CD4-positive, alpha-beta T cell (primary cell): ENCODE results near the gene AXIN1. TPM values are rescaled to one million over a fixed set of nuclear protein-coding genes. Genes with fewer than 3 reads are reported as not detected.

Experiments
- ATAC-seq: fragments of 200-7000 bp; cut with Tn5 transposase; one replicate; pipeline ENCODE4 v1.10.0; 2022; ENCODE audit warnings: mild to moderate bottlenecking; ENCODE audit not compliant: poor library complexity
- CTCF ChIA-PET: fragments of 350-600 bp; sonication (Branson Sonifier 250); formaldehyde crosslinking; loops from one replicate; lab custom pipeline; 2021; ENCODE audit warnings: antibody characterized with exemption, inconsistent platforms; lab: Charles Lee
- POLR2A ChIA-PET: fragments of 350-600 bp; sonication (Branson Sonifier 250); formaldehyde crosslinking; loops from one replicate; lab custom pipeline; 2021; ENCODE audit warnings: antibody characterized with exemption, inconsistent platforms; lab: Charles Lee
- DNase-seq, 14 experiments: peaks; one replicate each; pipeline ENCODE4 v3.0.0-alpha.2; 2013 to 2020; ENCODE audit warnings: mixed read lengths in 2 of 14
- H3K27ac ChIP-seq, 2 donors: one replicate each; pipeline versions ENCODE4 v1.5.1 to v1.7.0; 2013; ENCODE audit warnings: low read length in 2 of 2, low read depth in 1 of 2, mild to moderate bottlenecking in 1 of 2
- H3K27me3 ChIP-seq, 2 experiments: 1 replicate in 1 of 2; 2 replicates in 1 of 2; pipeline versions ENCODE4 v1.6.1 to v1.7.0; 2013; ENCODE audit warnings: low read length in 2 of 2, control low read depth in 1 of 2, mild to moderate bottlenecking in 1 of 2, moderate library complexity in 1 of 2; ENCODE audit not compliant: insufficient read depth in 2 of 2, control insufficient read depth in 1 of 2
- H3K36me3 ChIP-seq: one replicate; pipeline ENCODE4 v1.6.1; 2013; ENCODE audit warnings: low read length, control low read depth; ENCODE audit not compliant: insufficient read depth
- H3K4me1 ChIP-seq: one replicate; pipeline ENCODE4 v1.6.1; 2013; ENCODE audit warnings: low read length, control low read depth; ENCODE audit not compliant: insufficient read depth
- H3K4me3 ChIP-seq: one replicate; pipeline ENCODE4 v1.5.1; 2013; ENCODE audit warnings: mild to moderate bottlenecking, low read length, moderate library complexity
- H3K9me3 ChIP-seq, 2 experiments: 1 replicate in 1 of 2; 2 replicates in 1 of 2; pipeline versions ENCODE4 v1.6.1 to v1.7.0; 2013; ENCODE audit warnings: low read length in 2 of 2, mild to moderate bottlenecking in 2 of 2, control low read depth in 1 of 2, moderate library complexity in 1 of 2; ENCODE audit not compliant: control insufficient read depth in 1 of 2, insufficient read depth in 1 of 2
- H3K27ac Mint-ChIP-seq: one replicate; pipeline ENCODE4 v1.8.0; 2020; ENCODE audit warnings: mixed read lengths
- H3K27me3 Mint-ChIP-seq: one replicate; pipeline ENCODE4 v1.8.0; 2021; ENCODE audit warnings: mixed read lengths
- H3K36me3 Mint-ChIP-seq: one replicate; pipeline ENCODE4 v1.8.0; 2021; ENCODE audit warnings: low read depth, mixed read lengths
- H3K4me1 Mint-ChIP-seq: one replicate; pipeline ENCODE4 v1.8.0; 2021; ENCODE audit warnings: low read depth, mixed read lengths
- H3K4me3 Mint-ChIP-seq: one replicate; pipeline ENCODE4 v1.8.0; 2020; ENCODE audit warnings: mild to moderate bottlenecking, mixed read lengths
- H3K9me3 Mint-ChIP-seq: one replicate; pipeline ENCODE4 v1.8.0; 2020; ENCODE audit warnings: mixed read lengths
- intact Hi-C, 2 experiments: fragments of 100-400 bp; cut with DNase I in 1 of 2; cut with micrococcal nuclease in 1 of 2; formaldehyde crosslinking; loops; one replicate each; pipeline versions ENCODE4 v1.15.1 to v1.9.0; 2023 to 2025; cut with DNase I, micrococcal nuclease
- total RNA-seq, 174 experiments: library from RNA in 2 of 174; stranded (reverse) in 2 of 174; gene quantifications; one replicate each; pipeline ENCODE4 v1.2.3 and lab custom pipeline; 2021 to 2026
- TF ChIP-seq, protein P1 (sequence below): fragments of 200-600 bp; IDR thresholded peaks from one replicate; pipeline ENCODE4 v1.8.0; 2022; ENCODE audit warnings: antibody characterized with exemption, mild to moderate bottlenecking

Gene AXIN1
- total RNA-seq, 2 experiments from 2014 or later, result 24.7 to 26.3 TPM

- peaks cover 20% of the 10 kb centered on the region for H3K4me1 Mint-ChIP-seq
- ATAC-seq, result no peak
- no peaks in the 10 kb centered on the region for H3K9me3 Mint-ChIP-seq
- TF ChIP-seq, protein P1, sequence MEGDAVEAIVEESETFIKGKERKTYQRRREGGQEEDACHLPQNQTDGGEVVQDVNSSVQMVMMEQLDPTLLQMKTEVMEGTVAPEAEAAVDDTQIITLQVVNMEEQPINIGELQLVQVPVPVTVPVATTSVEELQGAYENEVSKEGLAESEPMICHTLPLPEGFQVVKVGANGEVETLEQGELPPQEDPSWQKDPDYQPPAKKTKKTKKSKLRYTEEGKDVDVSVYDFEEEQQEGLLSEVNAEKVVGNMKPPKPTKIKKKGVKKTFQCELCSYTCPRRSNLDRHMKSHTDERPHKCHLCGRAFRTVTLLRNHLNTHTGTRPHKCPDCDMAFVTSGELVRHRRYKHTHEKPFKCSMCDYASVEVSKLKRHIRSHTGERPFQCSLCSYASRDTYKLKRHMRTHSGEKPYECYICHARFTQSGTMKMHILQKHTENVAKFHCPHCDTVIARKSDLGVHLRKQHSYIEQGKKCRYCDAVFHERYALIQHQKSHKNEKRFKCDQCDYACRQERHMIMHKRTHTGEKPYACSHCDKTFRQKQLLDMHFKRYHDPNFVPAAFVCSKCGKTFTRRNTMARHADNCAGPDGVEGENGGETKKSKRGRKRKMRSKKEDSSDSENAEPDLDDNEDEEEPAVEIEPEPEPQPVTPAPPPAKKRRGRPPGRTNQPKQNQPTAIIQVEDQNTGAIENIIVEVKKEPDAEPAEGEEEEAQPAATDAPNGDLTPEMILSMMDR, result no peak
- intact Hi-C loops, result no loop called here
- no peak overlapping the region for H3K27ac Mint-ChIP-seq
- H3K4me1 ChIP-seq, result peaks cover 29% of the 10 kb centered on the region
- peaks cover 11% of the 10 kb centered on the region for H3K36me3 ChIP-seq
- H3K4me3 ChIP-seq, result no peak overlapping the region
- H3K27me3 Mint-ChIP-seq, result no peaks in the 10 kb centered on the region
- no peak overlapping the region for H3K4me3 Mint-ChIP-seq
- CTCF ChIA-PET, result interaction anchor here (1.2 kb wide), 1 partner anchor 20 kb away, joined by 3 read pairs; the partner anchor contains the start of gene LUC7L
- no peaks in the 10 kb centered on the region for H3K27me3 ChIP-seq
- H3K9me3 ChIP-seq, result no peaks in the 10 kb centered on the region
- POLR2A ChIA-PET, result no interaction called here
- DNase-seq, result peak in 1 of 14 experiments; percentile 19
- peaks cover 22% of the 10 kb centered on the region for H3K36me3 Mint-ChIP-seq
- H3K27ac ChIP-seq, result no peak overlapping the region
These were observed 103.1 kb downstream of the AXIN1 start for GRCh38 chr16:249431-249830.

DNA sequence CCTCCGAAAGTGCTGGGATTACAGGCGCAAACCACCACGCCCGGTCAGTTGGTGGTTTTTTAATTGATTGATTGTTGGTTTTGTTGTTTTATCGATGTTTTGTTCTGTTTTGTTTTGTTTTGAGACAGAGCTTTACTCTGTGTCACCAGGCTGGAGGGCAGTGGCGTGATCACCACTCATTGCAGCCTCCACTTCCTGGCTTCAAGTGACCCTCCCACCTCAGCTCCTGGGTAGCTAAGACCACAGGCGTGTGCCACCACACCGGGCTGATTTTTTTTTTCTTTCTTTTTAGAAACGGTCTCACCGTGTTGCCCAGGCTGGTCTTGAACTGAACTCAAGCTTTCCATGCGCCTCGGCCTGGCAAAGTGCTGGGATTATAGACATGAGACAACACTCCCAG, 105.5 kb downstream of the AXIN1 start:
- peaks cover 7% of the 10 kb centered on the region for H3K36me3 ChIP-seq
- H3K27me3 ChIP-seq, result no peaks in the 10 kb centered on the region
- no peaks in the 10 kb centered on the region for H3K9me3 ChIP-seq
- TF ChIP-seq, protein P1, result no peak
- no peaks in the 10 kb centered on the region for H3K27me3 Mint-ChIP-seq
- H3K9me3 Mint-ChIP-seq, result no peaks in the 10 kb centered on the region
- DNase-seq, result no peak
- intact Hi-C loops, result no loop called here
- H3K4me1 Mint-ChIP-seq, result peaks cover 2% of the 10 kb centered on the region
- H3K36me3 Mint-ChIP-seq, result peaks cover 9% of the 10 kb centered on the region
- H3K4me1 ChIP-seq, result peaks cover 6% of the 10 kb centered on the region
- ChIA-PET POLR2A (no interaction called here), CTCF (interaction anchor here (1.1 kb wide), 1 partner anchor 10 kb away, joined by 4 read pairs; no protein-coding TSS in a partner anchor)
- H3K4me3 ChIP-seq, result no peak overlapping the region
- ATAC-seq, result no peak
- H3K27ac ChIP-seq, result no peak overlapping the region
- no peak overlapping the region for H3K27ac Mint-ChIP-seq
- no peak overlapping the region for H3K4me3 Mint-ChIP-seq

DNA sequence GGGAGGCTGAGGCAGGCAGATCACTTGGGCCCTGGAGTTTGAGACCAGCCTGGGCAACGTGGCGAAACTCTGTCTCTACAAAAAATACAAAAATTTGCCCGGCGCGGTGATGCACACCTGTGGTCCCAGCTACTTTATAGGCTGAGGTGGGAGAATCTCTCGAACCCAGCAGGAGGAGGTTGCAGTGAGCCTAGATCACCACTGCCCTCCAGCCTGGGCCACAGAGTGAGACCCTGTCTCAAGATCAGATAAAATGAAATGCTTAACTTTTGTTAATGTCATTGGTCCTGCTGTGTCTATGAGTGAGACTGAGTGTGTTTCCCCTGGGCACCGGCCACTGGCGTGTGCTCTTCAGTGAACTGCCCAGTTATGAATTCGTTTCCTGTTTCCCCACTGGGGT, 107.4 kb downstream of the AXIN1 start:
- H3K4me3 Mint-ChIP-seq, result peak overlapping the region; percentile 20
- ChIA-PET CTCF (interaction anchor here (1.7 kb wide), 1 partner anchor 10 kb away, joined by 8 read pairs; no protein-coding TSS in a partner anchor), POLR2A (no interaction called here)
- Histone ChIP-seq H3K36me3 (peaks cover 7% of the 10 kb centered on the region), H3K27ac (no peak overlapping the region), H3K9me3 (no peaks in the 10 kb centered on the region), H3K27me3 (no peaks in the 10 kb centered on the region), H3K4me1 (peaks cover 4% of the 10 kb centered on the region), H3K4me3 (no peak overlapping the region)
- intact Hi-C loops, result no loop called here
- H3K9me3 Mint-ChIP-seq, result no peaks in the 10 kb centered on the region
- peaks cover 4% of the 10 kb centered on the region for H3K36me3 Mint-ChIP-seq
- DNase-seq (no peak), ATAC-seq (no peak)
- TF ChIP-seq, protein P1, result no peak
- no peak overlapping the region for H3K27ac Mint-ChIP-seq
- H3K27me3 Mint-ChIP-seq, result no peaks in the 10 kb centered on the region
- peaks cover 4% of the 10 kb centered on the region for H3K4me1 Mint-ChIP-seq
